Stimulated activated CD4-positive, alpha-beta T cell treated with anti-CD3 and anti-CD28 coated beads, Interleukin-12 subunit alpha, Interleukin-12 subunit beta, amount 100 ng/mL, for 24 hours (primary cell): ENCODE data around the gene MFAP3L.
"Not testable (repeated sequence)": the region's sequence is repeated elsewhere in the genome, so short reads cannot be mapped to it uniquely, and the experiment has no call there.

Source experiments
- DNase-seq, 2 experiments: peaks; one replicate each; pipeline ENCODE4 v3.0.0-alpha.2; 2020; ENCODE audit warnings: low read depth in 2 of 2

MFAP3L gene

DNA sequence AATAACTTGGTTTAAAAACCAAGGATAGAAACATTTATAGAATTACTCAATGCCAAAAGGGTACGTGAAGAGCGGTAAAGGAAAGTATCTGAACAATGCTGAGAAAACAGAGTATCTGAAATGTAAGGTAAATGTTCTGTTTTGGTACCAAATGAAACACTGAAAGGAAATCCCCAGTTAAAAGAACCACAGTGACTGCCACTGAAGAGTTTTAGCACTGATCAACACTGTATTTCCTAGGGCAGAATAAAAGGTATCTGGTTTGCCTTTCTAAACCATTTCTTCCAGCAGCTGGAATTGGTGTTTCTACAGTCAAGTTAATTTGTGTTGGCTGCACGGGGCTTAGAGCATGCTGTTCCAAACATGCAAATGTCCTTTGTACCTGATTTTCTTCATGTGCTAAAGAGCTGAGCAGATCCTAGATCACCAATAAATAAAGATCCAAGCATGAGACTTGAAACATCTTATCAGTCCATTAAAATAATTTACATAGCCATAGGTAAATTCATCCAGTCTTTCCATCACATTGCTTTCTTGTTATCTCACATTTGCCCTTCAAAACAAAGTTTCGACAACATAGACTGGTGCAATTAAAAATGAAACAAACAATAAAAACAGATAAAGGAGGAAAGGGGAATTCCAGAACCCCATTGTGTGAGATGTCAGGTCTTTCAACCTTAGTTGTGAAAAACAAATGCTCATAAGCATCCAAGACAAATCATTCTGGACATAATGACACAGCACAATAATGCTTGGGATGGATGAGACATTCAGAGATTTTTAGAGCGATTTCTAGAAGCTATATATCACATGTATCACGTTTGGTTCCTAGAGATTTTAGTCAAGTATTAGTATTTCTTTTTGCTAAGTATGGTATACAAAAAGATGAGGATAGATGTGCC is 38.6 kb downstream of the MFAP3L start:
- no peak for DNase-seq

DNA sequence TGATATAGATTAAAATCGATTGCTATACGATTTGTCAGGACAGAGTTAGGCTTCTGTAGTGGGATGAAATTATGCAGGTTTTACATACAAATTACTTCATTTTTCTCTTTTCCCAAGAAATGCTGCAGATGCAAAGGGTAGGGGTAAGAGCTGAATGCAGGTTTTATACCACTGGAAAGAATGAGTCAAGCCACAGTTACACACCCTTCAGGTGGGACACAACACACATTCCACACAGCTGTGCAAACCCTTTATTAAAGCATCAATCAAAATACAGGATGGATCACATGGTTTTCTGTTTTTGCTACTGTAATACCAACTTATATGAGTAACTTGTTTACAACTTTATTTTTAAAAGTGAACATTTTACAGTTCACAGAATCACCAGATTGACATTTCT is 39.8 kb downstream of the MFAP3L start:
- DNase-seq, result no peak

DNA sequence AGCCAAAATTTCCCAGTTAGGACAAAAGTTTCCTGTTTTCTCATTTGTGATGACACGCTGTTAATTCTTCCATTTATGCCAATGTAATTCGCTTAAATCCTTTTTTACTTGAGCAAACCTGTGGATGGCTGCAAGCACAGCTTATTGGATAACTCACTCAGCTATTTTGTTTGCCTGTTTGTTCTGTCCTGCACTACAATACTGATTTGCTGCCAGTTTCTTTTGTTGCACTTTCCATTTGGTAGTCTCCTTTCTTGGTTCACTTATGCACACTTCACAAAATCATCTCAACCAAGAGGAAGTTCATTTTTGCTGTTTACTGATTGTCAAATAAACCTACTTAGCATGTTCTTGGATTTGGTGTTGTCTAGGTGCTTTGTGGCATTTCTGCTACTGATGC is 40.3 kb downstream of the MFAP3L start:
- DNase-seq, result no peak

DNA sequence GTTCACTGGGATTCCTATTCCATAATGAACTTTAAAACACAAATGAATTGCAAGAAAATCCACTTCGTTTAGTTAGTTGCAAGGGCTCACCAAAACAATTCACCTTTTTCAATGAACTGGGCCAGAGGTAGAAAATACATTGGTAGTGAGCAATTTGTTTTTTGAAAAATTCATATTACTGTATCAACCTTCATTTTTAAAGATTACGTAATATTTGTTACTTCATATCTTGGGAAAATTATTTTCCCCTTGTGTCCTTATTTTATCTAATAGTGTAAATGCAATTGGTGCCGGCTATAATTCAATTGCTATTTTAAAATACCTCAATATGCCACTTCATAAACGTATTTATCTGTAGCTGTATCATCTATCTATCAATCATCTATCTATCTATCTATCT is 41.5 kb downstream of the MFAP3L start:
- DNase-seq, result no peak

DNA sequence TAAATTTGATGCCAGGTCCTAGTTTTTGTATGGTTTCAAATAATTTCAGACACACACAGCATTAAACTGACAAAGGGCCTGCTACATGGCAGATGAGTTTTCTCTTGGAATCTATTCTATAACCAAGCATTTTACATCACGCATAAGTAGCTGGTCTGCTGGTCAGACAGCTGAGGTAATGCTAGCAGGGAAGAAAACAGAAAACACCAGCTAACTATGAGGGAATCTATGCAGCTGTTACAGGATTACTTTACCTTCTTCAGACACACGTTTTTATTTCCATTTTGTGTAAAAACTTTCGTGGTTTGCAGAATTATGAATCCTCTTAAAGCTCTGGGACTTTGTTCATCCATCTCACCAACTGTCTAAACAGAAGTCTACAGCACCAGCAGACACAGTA is 42.0 kb downstream of the MFAP3L start:
- no peak for DNase-seq

DNA sequence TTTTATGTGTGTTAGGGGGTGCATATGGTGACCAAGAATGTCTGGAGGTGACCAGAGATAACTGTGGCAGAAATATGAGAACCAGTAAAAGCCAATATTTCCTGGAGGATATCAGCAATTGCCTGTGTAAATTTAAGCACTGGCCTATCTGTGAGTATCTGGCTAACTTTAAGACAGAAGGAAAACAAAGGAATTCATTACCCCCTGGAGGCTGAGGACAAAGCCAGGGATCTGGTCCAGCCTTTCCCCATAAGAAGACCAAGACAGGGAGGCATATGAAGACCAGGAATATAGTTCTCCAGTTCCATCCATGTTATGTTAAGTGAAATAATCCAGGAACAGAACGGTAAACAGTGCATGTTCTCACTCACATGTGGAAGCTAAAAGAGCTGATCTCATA is 49.2 kb downstream of the MFAP3L start:
- DNase-seq, result no peak

DNA sequence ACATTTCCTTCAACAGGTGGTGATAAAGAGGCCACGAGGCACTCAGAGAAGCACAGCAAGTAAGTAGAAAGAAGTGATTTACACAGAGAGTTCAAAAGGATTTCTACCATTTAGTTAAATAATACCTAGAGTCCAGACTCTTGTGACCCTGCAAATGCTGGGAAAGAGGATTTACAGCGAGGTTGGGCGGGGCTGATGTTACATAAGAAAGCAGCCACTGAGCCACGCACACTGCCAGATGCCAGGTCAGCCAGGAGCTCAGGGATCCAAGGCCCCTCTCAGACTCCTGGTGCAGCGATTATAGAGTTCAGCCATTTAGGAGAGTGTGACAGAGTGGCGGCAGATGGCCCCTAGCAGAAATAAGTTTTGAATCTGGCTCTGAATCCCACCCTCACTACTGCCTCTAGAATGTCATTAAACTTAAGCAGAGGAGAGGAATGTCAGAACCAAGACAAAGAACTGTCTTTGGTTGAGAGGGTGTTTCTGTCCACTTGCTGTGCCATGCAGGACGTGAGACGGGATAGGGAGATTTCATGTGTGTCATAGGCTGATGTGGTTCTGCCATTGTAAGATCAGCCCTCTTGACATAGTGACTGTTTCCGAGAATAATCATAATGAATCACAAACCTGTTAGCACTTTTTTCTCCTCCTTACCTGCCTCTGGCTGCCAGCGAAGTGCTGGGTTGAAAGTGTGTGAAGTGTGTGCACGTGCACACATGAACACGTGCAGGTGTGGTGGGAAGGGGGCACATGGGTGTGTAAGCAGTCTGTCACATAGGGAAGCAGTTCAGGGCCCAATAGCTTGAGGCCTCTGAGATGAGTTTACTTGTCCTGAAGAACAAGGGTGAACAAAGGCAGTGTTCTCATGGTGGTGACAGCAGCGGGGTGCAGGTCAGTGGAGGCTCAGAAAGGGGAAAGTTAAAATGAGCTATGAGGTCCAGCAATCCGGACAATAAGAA is 50.1 kb downstream of the MFAP3L start:
- no peak for DNase-seq

DNA sequence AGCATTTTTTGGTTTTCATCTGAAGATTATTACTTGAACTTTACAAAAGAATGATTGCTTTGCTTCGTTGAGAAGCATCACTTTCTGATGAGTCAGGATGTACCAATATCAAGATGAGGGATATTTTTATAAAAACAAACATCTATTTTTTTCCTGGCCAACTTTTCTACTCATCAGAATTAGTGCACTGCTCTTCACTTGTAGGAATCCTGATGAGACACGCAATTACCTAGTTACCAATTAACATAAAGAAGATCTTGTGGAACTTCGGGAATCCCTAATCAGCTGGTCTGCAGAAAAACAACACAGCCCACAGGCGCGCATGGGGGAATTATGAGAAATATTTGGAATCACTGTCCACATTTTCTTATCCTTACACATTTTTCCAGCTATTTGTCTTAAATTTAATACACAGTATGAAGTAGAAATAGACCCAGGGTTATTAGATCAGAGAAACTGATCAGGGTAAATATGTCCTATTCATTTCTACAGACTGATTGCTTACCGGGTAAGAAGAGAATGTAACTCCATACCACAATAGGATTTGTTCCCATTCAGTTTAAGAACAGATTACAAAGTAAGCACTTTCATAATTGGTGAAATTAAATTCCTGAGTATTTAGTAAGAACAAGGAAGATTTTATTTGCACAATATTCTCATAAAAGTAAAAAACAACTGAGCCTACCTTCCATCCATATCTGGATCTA is 50.9 kb downstream of the MFAP3L start:
- no peak for DNase-seq

DNA sequence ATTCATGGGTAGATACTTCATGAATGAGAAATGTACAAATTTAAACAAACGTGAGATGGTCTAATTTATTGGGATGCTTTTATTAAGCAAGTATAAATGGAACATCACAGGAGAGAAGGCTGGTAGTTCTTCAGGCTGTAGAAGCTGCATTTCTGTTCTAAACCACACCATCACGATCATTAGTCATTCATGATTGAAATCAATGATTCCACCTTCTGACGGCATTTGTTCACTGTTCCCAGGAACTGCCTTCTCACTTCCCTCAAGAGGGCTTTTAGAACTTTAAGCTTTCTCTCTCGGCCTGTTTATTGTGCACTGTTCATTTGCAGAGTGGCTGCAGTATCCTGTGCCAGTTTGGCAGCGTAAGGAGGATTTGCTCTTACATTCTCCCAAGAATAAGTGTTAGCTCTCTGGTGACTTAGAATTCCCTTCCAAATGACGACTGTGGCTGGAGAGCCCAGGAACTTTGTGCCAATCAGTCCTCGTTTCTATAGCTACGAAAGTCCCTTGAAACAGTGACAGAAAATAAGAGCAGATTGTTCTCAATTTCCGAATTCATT is 54.7 kb downstream of the MFAP3L start:
- DNase-seq, result no peak

DNA sequence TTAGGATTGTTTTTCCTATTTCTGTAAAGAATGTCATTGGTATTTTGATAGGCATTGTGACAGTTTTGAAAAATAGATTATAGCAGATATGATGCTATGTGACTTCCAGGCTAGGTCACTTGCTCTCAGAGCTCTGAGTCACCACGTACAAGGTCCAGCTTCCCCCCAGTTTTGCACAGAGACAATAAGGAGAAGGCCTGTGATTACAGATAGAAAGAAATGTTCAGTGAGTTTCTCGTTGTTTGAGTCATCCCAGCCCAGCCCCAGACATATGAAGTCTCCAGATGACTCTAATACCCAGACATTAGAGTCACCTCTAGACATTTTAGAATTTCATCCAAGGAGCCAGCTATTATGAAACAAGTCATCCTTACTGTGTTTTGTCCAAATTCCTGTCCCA is 57.2 kb downstream of the MFAP3L start:
- no peak for DNase-seq

DNA sequence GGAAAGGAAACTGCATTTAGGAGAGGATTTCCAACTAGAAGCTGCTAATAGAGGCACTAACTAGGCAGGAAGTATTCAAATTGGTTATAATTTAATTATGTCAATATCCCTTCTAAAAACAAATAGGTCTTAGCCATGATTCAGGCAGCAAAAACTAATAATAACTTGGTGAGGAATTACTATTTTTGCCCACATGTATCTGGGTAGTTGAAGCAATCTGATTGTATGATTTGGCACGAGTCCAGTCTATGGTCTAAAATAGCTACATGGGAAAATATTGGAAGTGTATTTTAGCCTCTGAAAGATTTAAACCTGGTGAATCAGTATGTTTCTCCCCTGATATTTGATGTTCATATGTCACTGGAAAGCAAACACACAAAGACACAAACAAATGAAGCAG is 62.2 kb downstream of the MFAP3L start:
- no peak for DNase-seq

DNA sequence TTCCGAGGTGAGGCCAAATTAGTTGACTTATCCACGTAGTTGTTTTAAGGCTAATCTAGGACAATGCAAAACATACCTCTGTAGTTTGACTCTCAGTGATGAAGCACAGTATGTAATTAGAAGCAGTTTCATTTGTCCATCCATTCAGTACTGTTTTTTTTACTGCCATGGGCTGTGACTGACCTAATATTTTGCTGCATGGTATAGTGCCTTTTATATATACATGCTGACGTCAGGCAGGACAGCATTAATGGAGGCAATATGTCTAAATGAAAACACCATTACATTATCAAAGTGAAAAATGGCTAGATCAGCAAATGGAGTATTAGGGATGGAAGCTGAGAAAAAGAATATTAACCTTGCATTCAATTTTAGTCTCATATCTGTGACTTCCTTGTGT is 66.9 kb downstream of the MFAP3L start:
- no peak for DNase-seq

DNA sequence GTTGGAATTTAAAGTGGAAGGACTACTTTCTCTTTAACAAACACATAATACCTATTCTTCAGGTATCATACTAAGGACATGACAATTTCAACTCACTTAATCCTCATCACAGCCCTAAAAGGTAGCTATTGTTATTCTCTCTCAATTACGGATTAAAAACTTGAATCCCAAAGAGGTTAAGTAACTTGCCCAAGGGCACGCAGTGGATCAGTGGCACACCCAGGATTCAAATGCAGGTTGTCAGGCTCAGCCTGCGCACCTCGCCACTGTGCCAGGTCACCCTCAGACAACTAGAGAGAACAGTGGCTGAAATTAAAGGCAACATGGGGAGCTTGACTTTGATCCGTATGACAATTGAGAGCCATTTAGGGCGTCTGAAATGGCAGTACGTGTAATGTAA is 67.6 kb downstream of the MFAP3L start:
- no peak for DNase-seq

DNA sequence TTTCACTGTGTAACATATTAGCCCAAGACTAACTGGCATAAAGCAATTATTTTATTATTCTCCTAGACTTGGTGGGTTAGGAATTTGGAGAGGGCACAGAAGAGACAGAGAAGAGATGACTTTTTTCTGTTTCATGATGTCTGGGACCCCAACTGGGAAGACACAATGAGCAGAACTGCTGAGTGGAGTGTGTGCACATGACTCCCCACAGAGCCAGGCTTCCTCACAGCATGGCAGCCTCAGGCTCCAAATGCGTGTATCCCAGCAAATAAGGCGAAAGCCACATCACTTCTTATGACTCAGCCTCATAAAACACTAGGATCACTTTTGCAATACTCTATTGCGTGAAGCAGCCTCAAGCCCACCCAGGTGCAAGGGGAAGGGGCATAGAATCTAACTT is 68.4 kb downstream of the MFAP3L start:
- no peak for DNase-seq

DNA sequence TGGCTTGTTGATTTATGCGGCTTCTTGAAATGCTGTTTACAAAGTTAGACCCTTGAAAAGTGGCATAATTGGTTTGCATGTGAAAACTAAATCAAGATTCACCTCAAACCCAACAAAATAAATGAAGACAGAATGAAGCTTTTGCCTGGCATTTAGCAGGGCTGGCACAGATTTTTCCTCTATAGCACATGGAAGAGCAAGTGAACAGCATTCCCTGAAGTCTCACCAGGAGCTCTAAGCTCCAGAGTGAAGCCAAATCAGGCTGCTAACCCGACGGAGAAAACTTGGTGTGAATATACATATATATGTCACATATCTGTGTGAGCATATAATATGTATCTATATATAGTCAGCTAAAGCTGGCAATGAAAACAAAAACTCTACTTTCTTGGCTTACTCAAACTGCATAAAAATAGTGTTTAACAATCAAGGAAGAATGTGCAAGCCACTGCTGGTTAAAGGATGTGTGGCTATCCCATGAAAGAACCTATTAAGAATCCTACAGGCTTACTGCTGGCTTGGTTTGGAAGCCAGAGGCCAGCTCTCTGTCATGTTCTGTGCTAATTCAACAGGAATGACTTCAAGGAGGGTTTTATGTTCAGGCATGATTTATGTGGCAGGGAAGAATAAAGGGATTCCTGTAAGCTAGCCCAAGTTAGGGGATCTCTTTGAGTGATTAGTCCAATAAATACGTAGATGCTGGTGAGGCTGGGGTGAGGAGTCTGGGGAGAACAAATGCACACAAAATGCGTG is 69.9 kb downstream of the MFAP3L start:
- no peak for DNase-seq

DNA sequence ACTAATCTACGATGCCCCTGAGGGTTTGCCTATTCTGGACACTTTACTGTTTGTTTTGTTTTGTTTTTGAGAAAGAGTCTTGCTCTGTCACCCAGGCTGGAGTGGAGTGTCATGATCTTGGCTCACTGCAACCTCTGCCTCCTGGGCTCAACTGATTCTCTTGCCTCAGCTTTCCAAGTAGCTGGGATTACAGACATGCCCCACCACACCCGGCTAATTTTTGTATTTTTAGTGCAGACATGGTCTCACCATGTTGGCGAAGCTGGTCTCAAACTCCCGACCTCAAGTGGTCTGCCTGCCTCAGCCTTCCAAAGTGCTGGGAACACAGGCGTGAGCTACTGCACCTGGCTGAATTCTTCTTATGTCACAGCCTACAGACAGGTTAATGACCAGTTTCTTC is 70.7 kb downstream of the MFAP3L start:
- no peak for DNase-seq

DNA sequence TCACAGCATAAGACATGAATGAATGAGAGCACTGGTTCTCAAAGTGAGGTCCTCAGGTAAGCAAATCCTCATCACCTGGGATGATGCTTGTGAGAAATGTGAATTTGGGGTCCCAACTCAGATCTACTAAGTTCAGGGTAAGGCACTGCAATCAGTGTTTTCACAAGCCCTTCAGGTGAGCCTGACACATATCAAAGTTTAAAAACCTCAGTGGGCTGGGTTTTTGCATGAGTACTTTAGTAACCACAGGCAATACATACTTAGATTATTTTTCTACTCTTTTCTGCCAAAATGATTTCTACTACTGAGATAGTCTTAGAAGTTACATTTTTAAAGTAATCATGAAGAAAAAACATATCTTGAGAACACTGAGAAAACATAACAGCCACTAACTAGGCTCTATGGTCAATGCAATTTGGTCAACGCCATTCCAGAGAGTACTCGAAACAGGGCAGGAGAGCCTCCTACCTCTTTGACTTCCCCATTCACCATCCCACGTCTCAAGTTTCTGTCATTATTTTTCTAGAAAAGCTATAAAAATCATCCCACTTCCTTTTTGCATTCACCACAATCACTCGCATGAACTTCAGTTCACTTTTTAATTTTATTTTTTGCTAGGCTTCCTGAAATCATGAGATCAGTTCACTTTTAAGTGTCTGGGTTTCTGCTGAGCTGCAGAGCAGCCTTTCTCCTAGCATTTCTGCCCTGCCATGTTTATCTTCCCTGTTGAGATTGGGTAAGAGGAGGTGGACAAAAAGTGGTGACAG is 73.8 kb downstream of the MFAP3L start:
- DNase-seq, result no peak

DNA sequence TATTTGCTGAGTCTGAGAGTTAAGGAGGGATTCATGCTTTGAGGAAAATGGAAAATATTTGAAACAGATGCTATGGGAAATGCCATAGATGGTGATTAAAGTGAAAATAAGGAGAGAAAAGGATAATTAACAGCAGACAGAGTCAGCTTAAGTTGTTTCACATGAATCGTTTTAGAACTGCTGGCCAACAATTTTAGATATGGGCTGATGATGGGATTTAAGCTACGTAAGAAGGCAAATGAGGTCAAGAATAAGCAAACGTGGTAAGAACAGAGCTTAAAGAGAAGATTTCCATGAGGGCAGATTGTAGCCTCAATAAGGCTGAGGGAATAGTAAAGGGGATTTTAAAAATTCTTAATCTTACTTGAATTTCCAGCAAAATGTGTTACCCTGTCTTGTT is 77.9 kb downstream of the MFAP3L start:
- no peak for DNase-seq

DNA sequence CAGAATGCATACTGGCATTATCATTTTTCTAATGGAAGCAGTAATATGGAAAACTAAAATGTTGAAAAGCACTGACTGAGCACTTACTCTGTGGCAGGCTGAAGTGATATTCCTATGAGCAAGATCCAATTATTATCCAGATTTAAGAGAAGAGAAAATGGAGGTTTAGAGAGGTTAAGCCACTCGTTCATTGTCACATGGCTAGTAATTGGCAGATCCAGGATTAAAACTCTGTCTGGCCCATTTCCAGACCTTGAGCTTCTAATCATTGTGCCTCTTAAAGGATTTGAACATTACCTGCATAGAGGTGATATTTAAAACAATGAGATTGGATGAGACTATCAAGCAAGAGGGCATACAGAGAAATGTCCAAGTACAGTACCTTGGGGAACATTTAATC is 80.6 kb downstream of the MFAP3L start:
- DNase-seq, result no peak

DNA sequence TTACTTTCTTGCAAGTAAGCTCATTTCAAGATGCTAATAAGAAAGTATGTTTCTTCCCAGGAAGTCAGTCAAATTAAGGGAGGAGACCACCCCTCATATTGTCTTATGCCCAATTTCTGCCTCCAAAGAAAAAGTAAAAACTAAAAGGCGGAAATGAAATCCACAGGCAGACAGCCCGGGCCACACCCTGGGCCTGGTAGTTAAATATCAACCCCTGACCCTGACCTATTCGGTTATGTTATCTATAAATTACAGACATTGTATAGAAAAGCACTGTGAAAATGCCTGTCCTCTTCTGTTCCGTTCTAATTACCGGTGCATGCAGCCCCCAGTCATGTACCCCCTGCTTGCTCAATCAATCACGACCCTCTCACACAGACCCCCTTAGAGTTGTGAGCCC is 82.6 kb downstream of the MFAP3L start:
- not testable (repeated sequence) for DNase-seq
